ENCODE results near the gene NDRG3. TPM values are rescaled to one million over a fixed set of nuclear protein-coding genes. Genes with fewer than 3 reads are reported as not detected.

Gene NDRG3
- total and polyA plus RNA-seq, 2 experiments from 2014 or later = 19.8 to 23.3 TPM

- Histone ChIP-seq H3K27ac (no peak overlapping the region), H3K4me3 (no peak overlapping the region), H3K4me2 (ENCODE audit: unreplicated experiment) (no peak overlapping the region), H3K9me3 (ENCODE audit: low read depth) (no peaks in the 10 kb centered on the region), H3K9ac (no peak overlapping the region), H2AFZ (no peak overlapping the region), H4K20me1 (ENCODE audit: insufficient read depth) (no peaks in the 10 kb centered on the region), H3K27me3 (replicated peaks; ENCODE audit: insufficient read depth) (no peaks in the 10 kb centered on the region), H3K4me1 (ENCODE audit: insufficient read depth) (no peaks in the 10 kb centered on the region), H3K36me3 (ENCODE audit: low read depth) (no peaks in the 10 kb centered on the region), H3K9me2 (ENCODE audit: insufficient read depth) (no peaks in the 10 kb centered on the region), H3K79me2 (ENCODE audit: insufficient read depth) (0 out of 2 replicates have a peak, but pooled peaks cover 7% of the 10 kb centered on the region), H3F3A (ENCODE audit: insufficient read depth) (no peaks in the 10 kb centered on the region)
- DNase-seq = no peak
- no peak for TF ChIP-seq EZH2phosphoT487 (IDR thresholded peaks at IDR 0.05; ENCODE audit: insufficient read depth, low read depth)
- no peak for TF ChIP-seq EZH2 (IDR thresholded peaks at IDR 0.05; ENCODE audit: insufficient read depth, poor library complexity, severe bottlenecking)
- in situ Hi-C loops (cut with MboI) = no loop called here
- 97 to 98% methylated on average over 7 of the region's 7 CpGs for WGBS, 2 experiments (ENCODE audit: low coverage in 1 of 2, low lambda C conversion rate in 2 of 2, missing lambda C conversion rate in 2 of 2)
Observed at GRCh38 chr20:36784116-36784515, 38.2 kb upstream of the NDRG3 start.

- no peak overlapping the region for H3K9ac ChIP-seq
- H3K9me3 ChIP-seq (ENCODE audit: low read depth) = no peaks in the 10 kb centered on the region
- no peak overlapping the region for H2AFZ ChIP-seq
- 0 out of 2 replicates have a peak, but pooled peaks cover 7% of the 10 kb centered on the region for H3K79me2 ChIP-seq (ENCODE audit: insufficient read depth)
- WGBS, 2 experiments (ENCODE audit: low coverage in 1 of 2, low lambda C conversion rate in 2 of 2, missing lambda C conversion rate in 2 of 2) = 83 to 86% methylated on average over 6 of the region's 6 CpGs
- no peak overlapping the region for H3K4me2 ChIP-seq (ENCODE audit: unreplicated experiment)
- H4K20me1 ChIP-seq (ENCODE audit: insufficient read depth) = no peaks in the 10 kb centered on the region
- H3K36me3 ChIP-seq (ENCODE audit: low read depth) = no peaks in the 10 kb centered on the region
- in situ Hi-C loops (cut with MboI) = no loop called here
- H3K27ac ChIP-seq = no peak overlapping the region
- no peaks in the 10 kb centered on the region for H3K27me3 ChIP-seq (replicated peaks; ENCODE audit: insufficient read depth)
- H3K4me1 ChIP-seq (ENCODE audit: insufficient read depth) = peaks cover 3% of the 10 kb centered on the region
- TF ChIP-seq EZH2 (IDR thresholded peaks at IDR 0.05; ENCODE audit: insufficient read depth, poor library complexity, severe bottlenecking) (no peak), EZH2phosphoT487 (IDR thresholded peaks at IDR 0.05; ENCODE audit: insufficient read depth, low read depth) (no peak)
- no peak for DNase-seq
- no peaks in the 10 kb centered on the region for H3K9me2 ChIP-seq (ENCODE audit: insufficient read depth)
- H3F3A ChIP-seq (ENCODE audit: insufficient read depth) = peaks cover 12% of the 10 kb centered on the region
- H3K4me3 ChIP-seq = no peak overlapping the region
Observed at GRCh38 chr20:36779656-36780025, 33.8 kb upstream of the NDRG3 start.

- peaks cover 14% of the 10 kb centered on the region for H3F3A ChIP-seq (ENCODE audit: insufficient read depth)
- H3K27ac ChIP-seq = no peak overlapping the region
- 0 out of 2 replicates have a peak, but pooled peaks cover 7% of the 10 kb centered on the region for H3K79me2 ChIP-seq (ENCODE audit: insufficient read depth)
- no peaks in the 10 kb centered on the region for H3K9me2 ChIP-seq (ENCODE audit: insufficient read depth)
- H3K4me3 ChIP-seq = no peak overlapping the region
- H3K4me1 ChIP-seq (ENCODE audit: insufficient read depth) = peaks cover 8% of the 10 kb centered on the region
- no peak for TF ChIP-seq EZH2phosphoT487 (IDR thresholded peaks at IDR 0.05; ENCODE audit: insufficient read depth, low read depth)
- TF ChIP-seq EZH2 (IDR thresholded peaks at IDR 0.05; ENCODE audit: insufficient read depth, poor library complexity, severe bottlenecking) = no peak
- H2AFZ ChIP-seq = no peak overlapping the region
- H3K9ac ChIP-seq = no peak overlapping the region
- H3K36me3 ChIP-seq (ENCODE audit: low read depth) = no peaks in the 10 kb centered on the region
- no peaks in the 10 kb centered on the region for H3K27me3 ChIP-seq (replicated peaks; ENCODE audit: insufficient read depth)
- DNase-seq = no peak
- no peaks in the 10 kb centered on the region for H3K9me3 ChIP-seq (ENCODE audit: low read depth)
- H4K20me1 ChIP-seq (ENCODE audit: insufficient read depth) = no peaks in the 10 kb centered on the region
- no peak overlapping the region for H3K4me2 ChIP-seq (ENCODE audit: unreplicated experiment)
- in situ Hi-C loops (cut with MboI) = no loop called here
- 70 to 77% methylated on average over 3 of the region's 3 CpGs for WGBS, 2 experiments (ENCODE audit: low coverage in 1 of 2, low lambda C conversion rate in 2 of 2, missing lambda C conversion rate in 2 of 2)
Observed at GRCh38 chr20:36778831-36779655, 33.2 kb upstream of the NDRG3 start.

GRCh38 chr20:36777576-36777975 is 31.7 kb upstream of the NDRG3 start:
- WGBS, 2 experiments (ENCODE audit: low coverage in 1 of 2, low lambda C conversion rate in 2 of 2, missing lambda C conversion rate in 2 of 2) = 82 to 84% methylated on average over 3 of the region's 3 CpGs
- H3K4me2 ChIP-seq (ENCODE audit: unreplicated experiment) = no peak overlapping the region
- no peaks in the 10 kb centered on the region for H3K9me3 ChIP-seq (ENCODE audit: low read depth)
- H3F3A ChIP-seq (ENCODE audit: insufficient read depth) = peaks cover 14% of the 10 kb centered on the region
- H3K79me2 ChIP-seq (ENCODE audit: insufficient read depth) = peaks cover 9% of the 10 kb centered on the region
- no peaks in the 10 kb centered on the region for H3K36me3 ChIP-seq (ENCODE audit: low read depth)
- no peak overlapping the region for H3K27ac ChIP-seq
- H3K4me3 ChIP-seq = no peak overlapping the region
- no peaks in the 10 kb centered on the region for H3K27me3 ChIP-seq (replicated peaks; ENCODE audit: insufficient read depth)
- no peak for TF ChIP-seq EZH2 (IDR thresholded peaks at IDR 0.05; ENCODE audit: insufficient read depth, poor library complexity, severe bottlenecking)
- no peak for TF ChIP-seq EZH2phosphoT487 (IDR thresholded peaks at IDR 0.05; ENCODE audit: insufficient read depth, low read depth)
- no peaks in the 10 kb centered on the region for H4K20me1 ChIP-seq (ENCODE audit: insufficient read depth)
- no peak for DNase-seq
- H3K9me2 ChIP-seq (ENCODE audit: insufficient read depth) = no peaks in the 10 kb centered on the region
- H2AFZ ChIP-seq = no peak overlapping the region
- no peak overlapping the region for H3K9ac ChIP-seq
- H3K4me1 ChIP-seq (ENCODE audit: insufficient read depth) = peaks cover 8% of the 10 kb centered on the region
- in situ Hi-C loops (cut with MboI) = no loop called here

Data from GM23248 (cell line).